ENCODE measurements around the gene GNA15. TPM values are rescaled to one million over a fixed set of nuclear protein-coding genes. Genes with fewer than 3 reads are reported as not detected.

GNA15 gene
- total RNA-seq, 1 donor from 2014 or later = 15.4 TPM

- DNase-seq (ENCODE audit: low spot score) = no peak
Measured at GRCh38 chr19:3119693-3120380, 16.0 kb upstream of the GNA15 start.

GRCh38 chr19:3120611-3121276 lies 15.1 kb upstream of the GNA15 start:
- DNase-seq (ENCODE audit: low spot score) = no peak

GRCh38 chr19:3121396-3121795 lies 14.4 kb upstream of the GNA15 start:
- DNase-seq (ENCODE audit: low spot score) = no peak

GRCh38 chr19:3121821-3122511 lies 13.9 kb upstream of the GNA15 start:
- no peak for DNase-seq (ENCODE audit: low spot score)

GRCh38 chr19:3122512-3122870 lies 13.3 kb upstream of the GNA15 start:
- no peak for DNase-seq (ENCODE audit: low spot score)

- DNase-seq (ENCODE audit: low spot score) = no peak
Measured at GRCh38 chr19:3123088-3123721, 12.6 kb upstream of the GNA15 start.

GRCh38 chr19:3123956-3124355 lies 11.9 kb upstream of the GNA15 start:
- DNase-seq (ENCODE audit: low spot score) = no peak

GRCh38 chr19:3124630-3125029 lies 11.2 kb upstream of the GNA15 start:
- no peak for DNase-seq (ENCODE audit: low spot score)

- no peak for DNase-seq (ENCODE audit: low spot score)
Measured at GRCh38 chr19:3125900-3126524, 9.8 kb upstream of the GNA15 start.

- DNase-seq (ENCODE audit: low spot score) = no peak
Measured at GRCh38 chr19:3129112-3129511, 6.7 kb upstream of the GNA15 start.

GRCh38 chr19:3131168-3131567 lies 4.7 kb upstream of the GNA15 start:
- no peak for DNase-seq (ENCODE audit: low spot score)

- DNase-seq (ENCODE audit: low spot score) = no peak
Measured at GRCh38 chr19:3132971-3133792, 2.7 kb upstream of the GNA15 start.

- no peak for DNase-seq (ENCODE audit: low spot score)
Measured at GRCh38 chr19:3133793-3134116, 2.1 kb upstream of the GNA15 start.

GRCh38 chr19:3136684-3137055 lies 837 bp downstream of the GNA15 start:
- DNase-seq (ENCODE audit: low spot score) = no peak

GRCh38 chr19:3137119-3137518 lies 1.3 kb downstream of the GNA15 start:
- DNase-seq (ENCODE audit: low spot score) = no peak

- no peak for DNase-seq (ENCODE audit: low spot score)
Measured at GRCh38 chr19:3138268-3138667, 2.4 kb downstream of the GNA15 start.

- no peak for DNase-seq (ENCODE audit: low spot score)
Measured at GRCh38 chr19:3140667-3141038, 4.8 kb downstream of the GNA15 start.

- DNase-seq (ENCODE audit: low spot score) = no peak
Measured at GRCh38 chr19:3142292-3142670, 6.4 kb downstream of the GNA15 start.

- DNase-seq (ENCODE audit: low spot score) = no peak
Measured at GRCh38 chr19:3142781-3143337, 7.0 kb downstream of the GNA15 start.

- no peak for DNase-seq (ENCODE audit: low spot score)
Measured at GRCh38 chr19:3145909-3146676, 10.3 kb downstream of the GNA15 start.
